Limb (tissue), 2 donors: ENCODE results near the gene GNG7.
A peak's percentile ranks its signal among the peaks of the same experiment; 100 is the strongest.
"Not testable (repeated sequence)": the region's sequence is repeated elsewhere in the genome, so short reads cannot be mapped to it uniquely, and the experiment has no call there.

ENCODE experiments used
- DNase-seq, 2 donors: peaks; one replicate each; pipeline ENCODE4 v3.0.0-alpha.2; 2016; ENCODE audit errors: extremely low spot score in 2 of 2

Gene GNG7

DNA sequence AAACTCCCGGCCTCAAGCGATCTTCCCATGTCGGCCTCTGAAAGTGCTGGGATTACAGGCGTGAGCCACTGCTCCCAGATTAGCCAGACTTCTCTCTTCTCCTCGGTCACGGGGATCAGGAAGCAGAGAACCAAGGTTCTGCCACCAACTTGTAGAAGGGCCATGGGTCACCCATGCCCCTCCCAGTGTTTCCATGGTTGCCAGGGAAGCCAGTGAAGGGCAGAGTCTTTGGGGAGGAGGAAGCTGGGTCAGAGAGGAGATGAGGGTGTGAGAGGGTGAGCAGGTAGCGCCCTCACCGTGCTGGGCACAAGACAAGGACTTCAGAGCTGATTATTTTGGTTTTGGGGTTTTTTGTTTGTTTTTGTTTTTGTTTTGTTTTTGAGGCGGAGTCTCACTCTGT, 77.1 kb downstream of the GNG7 start:
- no peak for DNase-seq

DNA sequence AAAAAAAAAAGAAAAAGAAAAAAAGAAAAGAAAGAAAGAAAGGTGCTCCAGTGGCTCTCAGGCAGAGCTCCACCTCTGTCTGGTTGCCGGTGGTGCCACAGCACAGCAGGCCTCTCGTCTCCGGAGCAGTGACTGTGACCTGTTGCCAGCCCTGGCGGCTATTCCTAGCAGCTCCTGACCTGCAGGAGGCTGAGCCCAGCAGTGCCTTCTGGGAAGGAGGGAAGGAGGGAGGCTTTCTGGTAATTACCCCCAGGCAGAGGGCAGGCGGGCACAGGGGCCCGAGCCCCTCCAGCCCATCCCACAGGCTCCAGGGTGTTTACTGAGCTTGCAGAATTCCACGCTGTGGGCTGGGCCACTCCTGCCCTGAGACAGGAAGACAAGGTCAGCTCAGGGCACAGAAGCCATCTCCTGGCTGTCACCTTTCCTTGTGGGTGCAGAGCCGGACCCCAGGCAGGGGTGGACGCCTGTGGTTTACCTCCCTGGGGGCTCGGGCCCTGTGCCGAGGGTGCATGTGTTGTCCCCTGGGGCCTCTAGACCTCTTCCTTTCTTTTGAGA, 77.9 kb downstream of the GNG7 start:
- DNase-seq = no peak

DNA sequence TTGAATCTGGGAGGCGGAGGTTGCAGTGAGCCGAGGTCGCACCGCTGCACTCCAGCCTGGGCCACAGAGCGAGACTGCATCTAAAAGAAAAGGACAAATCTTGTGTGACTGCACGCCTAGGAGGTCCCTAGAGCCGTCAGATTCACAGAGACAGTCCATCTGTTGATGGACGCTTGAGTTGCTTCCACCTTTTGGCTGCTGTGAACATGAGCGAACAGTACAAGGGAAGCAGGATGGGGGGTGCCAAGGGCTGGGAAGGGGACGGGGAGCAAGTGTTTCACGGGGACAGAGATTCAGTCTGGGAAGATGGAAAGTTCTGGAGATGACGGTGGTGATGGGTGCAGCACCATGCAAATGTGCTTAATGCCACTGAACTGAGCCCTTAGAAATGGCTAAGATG, 78.7 kb downstream of the GNG7 start:
- DNase-seq = no peak

DNA sequence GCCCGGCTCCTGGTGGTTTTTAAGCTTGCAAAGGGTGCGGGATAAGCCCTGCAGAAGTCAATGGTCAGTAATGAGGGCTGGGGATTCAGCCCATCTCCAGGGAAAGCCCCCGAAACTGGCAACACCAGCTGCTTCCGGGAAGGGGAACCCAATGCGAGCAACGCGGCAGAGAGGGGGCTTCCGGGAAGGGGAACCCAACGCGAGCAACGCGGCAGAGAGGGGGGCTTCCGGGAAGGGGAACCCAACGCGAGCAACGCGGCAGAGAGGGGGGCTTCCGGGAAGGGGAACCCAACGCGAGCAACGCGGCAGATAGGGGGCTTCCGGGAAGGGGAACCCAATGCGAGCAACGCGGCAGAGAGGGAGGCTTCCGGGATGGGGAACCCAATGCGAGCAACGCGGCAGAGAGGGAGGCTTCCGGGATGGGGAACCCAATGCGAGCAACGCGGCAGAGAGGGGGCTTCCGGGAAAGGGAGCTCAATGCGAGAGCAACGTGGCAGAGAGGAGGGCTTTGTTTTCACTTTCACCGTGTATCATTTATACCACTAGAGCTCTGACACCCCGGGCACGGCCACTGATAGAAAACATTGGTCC, 80.0 kb downstream of the GNG7 start:
- DNase-seq = not testable (repeated sequence)

DNA sequence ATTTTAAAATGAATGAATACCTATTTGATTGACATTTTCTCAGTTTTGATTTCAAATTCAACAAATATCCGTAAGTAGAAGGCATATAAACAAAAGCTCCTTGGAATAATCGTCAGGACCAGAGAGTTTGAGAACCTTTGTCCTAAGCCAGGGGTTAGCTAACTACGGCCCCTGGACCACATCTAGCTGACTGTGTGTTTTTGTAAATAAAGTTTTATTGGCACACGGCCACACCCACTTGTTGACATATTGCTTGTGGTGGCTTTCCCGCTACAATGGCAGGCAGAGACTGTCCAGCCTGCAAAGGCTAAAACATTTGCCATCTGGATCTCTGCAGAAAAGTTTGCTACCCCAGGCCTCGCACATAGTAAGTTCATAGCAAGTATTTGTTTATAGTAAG, 83.4 kb downstream of the GNG7 start:
- no peak for DNase-seq

DNA sequence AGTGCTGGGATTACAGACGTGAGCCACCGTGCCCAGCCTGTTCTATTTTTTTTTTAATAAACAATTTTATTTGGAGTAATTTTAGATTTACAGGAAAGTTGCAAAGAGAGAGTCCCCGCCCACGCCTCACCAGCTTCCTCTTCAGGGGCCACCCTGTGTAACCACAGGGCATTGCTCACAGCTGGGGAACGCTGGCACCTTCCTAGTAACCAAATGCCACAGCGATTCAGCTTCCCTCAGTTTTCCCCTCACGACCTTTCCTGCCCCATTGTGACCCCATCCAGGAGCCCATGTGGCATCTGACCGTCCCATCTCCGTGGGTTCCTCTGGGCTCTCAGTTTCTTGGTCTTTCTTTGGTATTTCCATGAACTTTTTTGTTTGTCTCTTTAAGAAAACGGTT, 83.9 kb downstream of the GNG7 start:
- no peak for DNase-seq

DNA sequence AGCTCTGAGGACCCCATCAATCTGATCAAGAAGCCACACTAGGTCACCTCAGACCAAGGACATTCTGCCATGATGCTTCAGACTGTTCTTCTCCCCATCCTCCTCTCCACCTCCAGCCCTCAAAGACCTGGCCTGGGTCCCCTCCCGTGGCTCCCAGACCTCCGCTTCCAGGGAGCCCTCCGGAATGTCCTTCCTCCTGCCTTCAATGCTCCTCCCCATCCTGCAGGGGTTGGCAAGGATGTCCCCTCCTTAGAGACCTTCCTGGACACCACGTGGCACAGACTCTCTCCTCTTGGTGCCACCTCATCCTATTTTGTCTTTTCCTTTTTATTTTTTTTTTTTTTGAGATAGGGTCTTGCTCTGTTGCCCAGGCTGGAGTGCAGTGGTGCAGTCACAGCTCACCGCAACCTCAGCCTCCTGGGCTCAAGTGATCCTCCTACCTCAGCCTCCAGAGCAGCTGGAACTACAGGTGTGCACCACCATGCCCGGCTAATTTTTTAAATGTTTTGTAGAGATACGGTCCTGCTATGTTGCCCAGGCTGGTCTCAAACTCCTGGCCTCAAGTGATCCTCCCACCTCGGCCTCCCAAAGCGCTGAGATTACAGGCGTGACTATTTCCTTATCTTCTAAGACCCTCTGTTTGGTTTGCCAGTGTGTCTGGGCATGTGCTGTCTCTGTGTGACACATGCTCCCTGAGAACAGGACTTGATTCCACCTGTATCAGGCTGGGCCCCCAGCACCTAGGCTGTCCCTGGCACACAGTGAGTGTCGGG, 84.9 kb downstream of the GNG7 start:
- no peak for DNase-seq

DNA sequence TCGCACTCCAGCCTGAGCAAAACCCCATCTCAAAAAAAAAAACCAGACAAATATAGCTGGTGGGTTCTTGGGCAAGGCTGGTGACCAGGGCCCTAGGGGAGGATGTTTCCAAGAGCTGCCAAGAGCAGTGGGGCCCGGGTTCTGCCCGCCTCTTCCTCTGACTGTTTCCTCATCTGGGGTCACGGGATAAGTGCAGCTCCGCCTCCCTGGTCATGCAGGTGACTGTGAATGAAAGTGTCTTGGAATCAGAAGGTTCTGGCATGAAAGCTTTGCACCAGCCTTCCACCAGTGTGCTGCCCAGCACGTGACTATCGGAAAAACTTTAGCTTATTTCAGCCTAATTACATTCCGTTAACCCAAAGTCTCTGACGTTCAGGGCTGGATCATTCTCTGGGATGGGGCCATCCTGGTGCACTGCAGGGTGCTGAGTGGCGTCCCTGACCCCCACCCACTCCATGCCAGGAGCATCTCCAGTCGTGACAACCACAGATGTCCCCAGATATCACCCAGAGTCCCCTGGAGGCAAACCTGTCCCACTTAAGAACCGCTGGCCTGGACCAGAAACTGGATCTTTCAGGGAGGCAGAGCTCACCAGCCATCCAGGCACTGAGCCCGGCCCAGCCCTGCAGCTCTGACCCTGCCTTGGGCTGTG, 85.6 kb downstream of the GNG7 start:
- DNase-seq = no peak

DNA sequence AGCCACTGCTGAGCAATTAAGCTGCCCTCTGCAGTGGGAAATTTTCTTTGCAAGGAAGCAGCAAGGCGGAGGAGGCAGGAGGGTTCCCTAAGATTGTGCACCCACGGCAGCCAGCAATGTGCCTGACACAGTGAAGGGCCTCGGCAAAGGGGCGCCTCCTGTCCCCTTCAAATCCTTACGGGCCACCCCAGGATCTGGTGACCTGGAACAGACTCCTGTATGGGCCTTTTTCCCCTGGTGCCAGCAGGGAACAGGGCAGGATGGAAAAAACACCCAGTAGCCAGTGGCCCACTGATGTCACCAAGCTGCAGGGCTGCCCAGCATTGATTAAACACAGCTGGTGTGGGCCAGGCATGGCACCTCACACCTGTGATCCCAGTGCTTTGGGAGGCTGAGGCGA, 86.7 kb downstream of the GNG7 start:
- no peak for DNase-seq

DNA sequence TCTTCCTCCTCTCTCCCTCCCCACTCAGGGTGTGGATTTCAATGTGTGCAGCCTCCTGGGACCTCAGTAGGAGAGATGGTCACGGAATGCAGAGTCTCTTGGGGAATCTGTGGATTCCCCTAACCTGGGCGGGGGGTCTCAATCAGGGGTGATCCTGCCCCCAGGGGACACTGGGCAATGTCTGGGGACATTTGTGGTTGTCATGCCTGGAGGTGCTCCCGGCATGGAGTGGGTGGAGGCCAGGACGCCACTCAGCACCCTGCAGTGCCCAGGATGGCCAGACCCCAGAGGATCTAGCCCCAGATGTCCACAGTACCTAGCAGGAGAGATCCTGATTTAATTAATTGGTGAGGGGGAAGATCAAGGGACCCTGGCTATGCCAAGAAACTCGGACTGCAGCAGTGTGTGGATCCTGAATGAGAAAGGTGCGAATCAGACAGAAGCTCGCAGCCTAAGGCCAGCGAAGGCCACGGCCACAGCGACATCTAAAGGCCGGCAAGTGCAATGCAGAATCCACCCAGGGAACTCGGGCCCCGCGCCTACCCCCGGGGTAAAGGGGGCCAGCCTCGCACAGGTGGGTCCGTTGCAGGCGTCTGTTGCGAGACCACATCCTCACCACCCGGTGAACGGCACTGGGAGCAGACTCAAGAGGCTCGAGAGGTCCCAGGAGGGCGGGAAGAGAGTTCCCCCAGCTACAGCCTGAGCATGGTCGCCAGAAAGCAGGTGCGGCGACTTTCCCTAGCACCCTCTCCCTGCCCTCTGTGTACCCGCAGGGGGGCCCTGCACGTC, 88.8 kb downstream of the GNG7 start:
- DNase-seq = no peak

DNA sequence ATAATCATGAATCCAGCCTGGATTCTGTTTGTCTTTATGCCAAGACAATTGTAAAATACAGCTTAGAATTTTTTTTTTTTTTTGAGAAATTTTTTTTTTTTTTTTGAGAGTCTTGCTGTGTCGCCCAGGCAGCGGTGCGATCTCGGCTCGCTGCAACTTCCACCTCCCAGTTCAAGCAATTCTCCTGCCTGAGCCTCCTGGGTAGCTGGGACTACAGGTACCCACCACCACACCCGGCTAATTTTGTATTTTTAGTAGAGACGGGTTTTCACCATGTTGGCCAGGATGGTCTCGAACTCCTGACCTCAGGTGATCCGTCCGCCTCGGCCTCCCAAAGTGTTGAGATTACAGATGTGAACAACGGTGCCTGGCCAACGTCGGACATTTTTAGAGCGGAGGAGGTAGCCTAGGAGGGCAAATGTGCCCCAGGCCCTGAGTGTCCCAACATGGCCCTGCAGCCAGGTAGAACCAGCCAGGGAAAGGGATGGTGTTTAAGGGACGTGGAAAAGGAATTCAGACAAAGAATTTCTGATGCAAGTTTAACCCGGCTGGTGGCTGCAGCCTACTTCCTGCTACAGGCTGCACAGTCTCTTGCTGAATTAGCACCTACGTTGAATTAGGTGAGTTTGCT, 89.8 kb downstream of the GNG7 start:
- DNase-seq = no peak

DNA sequence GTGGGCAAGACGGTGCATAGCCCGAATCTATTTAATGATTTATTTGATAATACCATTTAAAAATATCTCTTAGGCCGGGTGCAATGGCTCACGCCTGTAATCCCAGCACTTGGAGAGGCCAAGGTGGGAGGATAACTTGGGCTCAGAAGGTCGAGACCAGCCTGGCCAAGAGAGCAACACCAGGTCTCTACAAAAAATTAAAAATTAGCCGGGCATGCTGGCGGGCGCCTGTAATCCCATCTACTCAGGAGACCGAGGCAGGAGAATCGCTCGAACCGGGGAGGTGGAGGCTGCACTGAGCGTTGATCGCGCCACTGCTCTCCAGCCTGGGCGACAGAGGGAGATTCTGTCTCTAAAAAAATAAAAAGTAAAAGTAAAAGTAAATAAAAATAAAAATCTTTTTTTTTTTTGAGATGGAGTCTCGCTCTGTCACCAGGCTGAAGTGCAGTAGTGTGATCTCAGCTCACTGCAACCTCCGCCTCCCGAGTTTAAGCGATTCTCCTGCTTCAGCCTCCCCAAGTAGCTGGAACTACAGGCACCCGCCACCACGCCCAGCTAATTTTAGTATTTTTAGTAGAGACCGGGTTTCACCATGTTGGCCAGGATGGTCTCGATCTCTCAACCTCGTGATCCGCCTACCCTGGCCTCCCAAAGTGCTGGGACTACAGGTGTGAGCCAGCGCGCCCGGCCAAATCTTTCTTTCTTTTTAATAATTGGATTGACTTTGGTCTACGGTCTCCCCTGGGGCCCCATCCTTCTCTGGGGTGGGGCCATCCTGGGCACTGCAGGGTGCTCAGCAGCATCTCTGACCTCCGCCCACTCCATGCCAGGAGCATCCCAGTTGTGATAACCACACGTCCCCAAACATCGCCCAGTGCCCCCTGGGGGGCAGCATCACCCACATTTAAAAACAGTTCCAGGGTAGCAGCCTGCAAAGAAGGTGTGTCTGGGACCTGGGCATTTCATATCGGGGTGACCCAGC, 90.7 kb downstream of the GNG7 start:
- DNase-seq = no peak

DNA sequence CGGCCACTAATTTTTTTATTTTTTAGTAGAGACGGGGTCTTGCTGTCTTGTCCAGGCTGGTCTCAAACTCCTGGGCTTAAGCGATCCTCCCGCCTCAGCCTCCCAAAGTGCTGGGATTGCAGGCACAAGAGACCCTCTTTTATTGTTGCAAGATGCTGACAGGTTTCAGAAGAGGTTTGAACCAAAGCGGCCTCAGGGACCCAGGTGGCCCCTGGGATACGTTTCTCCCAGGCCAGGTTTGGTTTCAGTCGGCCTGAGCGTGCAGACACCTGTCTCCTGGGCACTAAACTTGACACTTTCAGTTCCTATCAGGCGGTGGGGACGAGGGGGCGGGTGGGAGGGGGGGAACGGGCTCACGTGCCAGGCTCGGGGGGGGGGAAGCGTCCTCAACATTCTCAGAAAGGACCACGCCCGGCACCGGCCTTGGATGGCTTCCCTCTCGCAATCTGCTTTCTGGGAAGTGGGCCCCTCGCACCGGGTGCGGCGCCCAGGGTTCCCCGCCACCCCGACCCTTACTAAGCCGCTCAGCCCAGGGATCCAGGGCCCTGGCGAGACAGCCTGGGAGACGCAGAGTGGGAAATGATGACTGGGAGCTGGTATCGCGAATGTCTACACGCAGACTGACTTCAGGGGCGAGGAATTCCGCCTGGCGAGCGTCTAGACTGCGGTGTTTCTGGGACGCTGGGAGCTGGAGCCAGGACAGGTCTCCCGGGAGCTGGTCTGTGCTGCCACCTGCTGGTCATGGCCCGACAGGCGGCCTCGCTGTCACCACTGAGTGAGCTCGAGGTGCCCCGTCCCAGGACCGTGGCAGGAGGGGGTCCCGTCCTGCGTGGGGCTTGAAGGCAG, 91.6 kb downstream of the GNG7 start:
- peak; percentile 87 to 96 for DNase-seq

DNA sequence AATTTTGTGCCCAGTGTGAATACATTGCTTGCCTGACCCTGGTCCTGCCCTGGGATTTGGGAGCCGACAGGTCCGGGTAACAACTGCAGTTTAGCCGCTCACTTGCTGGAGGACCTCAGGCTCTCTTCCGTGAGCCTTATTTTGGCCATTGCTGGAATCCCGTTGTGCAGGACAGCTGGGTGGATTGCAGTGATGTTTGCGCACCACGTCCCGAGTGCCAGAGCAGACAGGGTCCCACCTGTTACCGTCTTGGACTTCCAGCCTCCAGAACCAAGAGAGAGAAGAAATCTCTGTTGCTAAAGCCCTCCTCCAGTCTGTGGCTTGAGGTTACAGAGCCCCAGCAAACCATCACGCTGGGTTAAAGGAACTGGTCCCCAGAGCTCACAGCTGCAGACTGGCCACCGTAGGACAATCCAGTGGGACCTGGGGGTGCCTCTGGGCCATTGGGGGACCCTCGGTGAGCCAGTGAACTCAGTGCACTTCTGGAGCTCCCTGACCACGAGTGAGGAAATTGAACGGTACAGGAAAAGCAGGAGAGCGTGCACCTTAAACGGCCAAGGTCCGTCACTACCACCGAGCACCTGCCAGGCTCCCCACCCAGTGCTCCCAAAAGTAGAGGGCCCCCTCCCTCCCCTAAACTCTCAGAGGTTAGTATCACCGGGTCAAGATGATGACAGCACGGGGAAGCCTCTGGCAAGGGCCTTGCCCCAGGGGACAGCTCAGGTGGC, 92.9 kb downstream of the GNG7 start:
- no peak for DNase-seq

DNA sequence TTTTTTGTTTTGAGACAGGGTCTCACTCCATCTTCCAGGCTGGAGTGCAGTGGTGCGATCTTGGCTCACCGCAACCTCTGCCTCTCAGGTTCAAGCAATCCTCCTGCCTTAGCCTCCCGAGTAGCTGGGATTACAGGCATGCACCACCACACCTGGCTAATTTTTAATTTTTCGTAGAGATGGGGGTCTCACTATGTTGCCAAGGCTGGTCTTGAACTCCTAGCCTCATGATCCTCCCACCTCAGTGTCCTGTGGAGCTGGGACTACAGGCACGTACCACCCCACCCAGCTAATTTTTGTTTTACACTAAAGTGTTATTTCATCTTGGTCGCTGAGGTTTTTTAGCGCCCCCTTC, 93.5 kb downstream of the GNG7 start:
- not testable (repeated sequence) for DNase-seq

DNA sequence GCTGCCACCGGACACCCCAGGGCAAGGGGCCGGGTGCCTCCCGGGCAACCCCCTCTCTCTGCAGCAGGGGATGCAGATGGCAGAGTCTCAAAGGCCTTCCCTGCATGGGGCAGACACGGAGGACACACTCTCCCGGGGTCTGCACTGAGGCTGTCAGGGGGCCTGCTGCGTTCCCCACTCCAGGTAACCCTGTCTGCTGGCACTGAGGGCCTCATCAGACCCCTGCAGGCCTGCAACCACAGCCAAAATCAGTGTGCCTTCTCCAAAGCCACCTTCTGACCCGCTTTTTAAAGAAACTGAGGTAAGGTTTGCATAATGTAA, 93.9 kb downstream of the GNG7 start:
- no peak for DNase-seq

DNA sequence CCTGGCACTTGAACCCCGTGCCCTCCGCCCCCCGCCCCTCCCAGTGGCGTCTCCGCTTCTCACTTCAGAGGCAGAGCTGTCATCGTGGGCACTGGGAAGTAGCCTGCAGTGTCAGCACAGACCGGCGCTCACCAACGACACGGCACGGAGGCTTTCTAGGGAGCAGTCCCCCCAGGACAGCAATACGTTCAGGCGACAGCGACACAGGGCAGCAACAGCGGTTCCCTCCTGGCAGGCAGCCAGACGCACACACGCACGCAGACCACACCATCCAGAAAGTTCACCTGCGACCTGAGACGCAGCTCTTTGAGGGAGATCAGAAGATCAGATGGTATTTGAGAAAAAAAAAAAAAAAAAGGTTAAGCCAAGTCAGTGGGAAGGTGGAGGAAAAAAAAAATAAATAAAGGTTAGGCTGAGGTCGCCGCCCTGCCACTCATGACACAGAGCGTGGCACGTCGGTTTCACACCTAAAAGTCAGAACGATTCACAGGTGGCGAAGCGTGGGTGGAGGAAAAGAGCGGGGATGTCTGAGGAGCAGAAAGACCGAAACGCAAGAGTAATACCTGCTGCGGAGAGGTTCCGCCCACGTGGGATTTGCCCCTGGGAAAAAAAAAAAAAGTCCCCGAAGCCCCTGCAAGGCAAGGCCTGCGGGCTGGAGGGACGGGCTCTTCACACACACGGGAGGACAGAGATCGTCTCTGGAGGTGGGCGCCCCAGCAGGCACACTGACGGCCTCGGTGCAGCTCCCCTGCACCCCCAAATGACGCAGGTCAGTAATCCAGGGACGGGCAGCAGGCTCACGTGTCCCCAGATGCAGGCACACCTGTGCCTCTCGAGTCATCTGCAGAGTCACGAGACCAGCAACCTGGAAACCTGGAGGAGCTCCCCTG, 94.5 kb downstream of the GNG7 start:
- no peak for DNase-seq

DNA sequence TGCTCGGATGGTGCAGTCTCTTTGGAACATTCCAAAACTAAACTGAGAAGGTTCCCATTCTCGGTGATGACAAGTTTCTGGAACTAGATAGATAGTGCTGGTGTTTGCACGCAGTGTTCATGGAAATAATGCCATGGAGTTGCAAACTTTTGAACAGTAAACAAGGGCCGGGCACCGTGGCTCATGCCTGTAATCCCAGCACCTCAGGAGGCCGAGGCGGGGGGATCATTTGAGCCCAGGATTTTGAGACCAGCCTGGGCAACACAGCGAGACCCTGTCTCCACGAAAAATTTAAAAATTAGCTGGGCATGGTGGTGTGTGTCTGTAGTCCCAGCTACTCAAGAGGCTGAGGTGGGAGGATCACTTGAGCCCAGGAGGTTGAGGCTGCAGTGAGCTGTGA, 95.7 kb downstream of the GNG7 start:
- DNase-seq = not testable (repeated sequence)
